ENCODE results near the gene GPR55. TPM values are rescaled to one million over a fixed set of nuclear protein-coding genes. Genes with fewer than 3 reads are reported as not detected.

The GPR55 gene
- total RNA-seq, 1 donor from 2014 or later: not detected

- H3K36me3 Mint-ChIP-seq: no peaks in the 10 kb centered on the region
- no peak for TF ChIP-seq CTCF (conservative IDR thresholded peaks at IDR 0.05)
- H3K27ac Mint-ChIP-seq: no peak overlapping the region
- DNase-seq (ENCODE audit: extremely low spot score, unreplicated experiment): no peak
- H3K9me3 Mint-ChIP-seq: no peaks in the 10 kb centered on the region
- H3K4me1 Mint-ChIP-seq (ENCODE audit: unreplicated experiment): peaks cover 8% of the 10 kb centered on the region
- peaks cover 9% of the 10 kb centered on the region for H3K27me3 Mint-ChIP-seq
- H3K4me3 Mint-ChIP-seq: no peak overlapping the region
Measured at GRCh38 chr2:230912724-230913123, 12.3 kb downstream of the GPR55 start.

- no peaks in the 10 kb centered on the region for H3K9me3 Mint-ChIP-seq
- no peak for DNase-seq (ENCODE audit: extremely low spot score, unreplicated experiment)
- no peak overlapping the region for H3K27ac Mint-ChIP-seq
- peaks cover 8% of the 10 kb centered on the region for H3K4me1 Mint-ChIP-seq (ENCODE audit: unreplicated experiment)
- H3K27me3 Mint-ChIP-seq: peaks cover 9% of the 10 kb centered on the region
- no peaks in the 10 kb centered on the region for H3K36me3 Mint-ChIP-seq
- TF ChIP-seq CTCF (conservative IDR thresholded peaks at IDR 0.05): no peak
- H3K4me3 Mint-ChIP-seq: no peak overlapping the region
Measured at GRCh38 chr2:230912046-230912445, 13.0 kb downstream of the GPR55 start.

- H3K4me1 Mint-ChIP-seq (ENCODE audit: unreplicated experiment): peaks cover 15% of the 10 kb centered on the region
- no peak for DNase-seq (ENCODE audit: extremely low spot score, unreplicated experiment)
Measured at GRCh38 chr2:230910546-230911177, 14.4 kb downstream of the GPR55 start.

DNA sequence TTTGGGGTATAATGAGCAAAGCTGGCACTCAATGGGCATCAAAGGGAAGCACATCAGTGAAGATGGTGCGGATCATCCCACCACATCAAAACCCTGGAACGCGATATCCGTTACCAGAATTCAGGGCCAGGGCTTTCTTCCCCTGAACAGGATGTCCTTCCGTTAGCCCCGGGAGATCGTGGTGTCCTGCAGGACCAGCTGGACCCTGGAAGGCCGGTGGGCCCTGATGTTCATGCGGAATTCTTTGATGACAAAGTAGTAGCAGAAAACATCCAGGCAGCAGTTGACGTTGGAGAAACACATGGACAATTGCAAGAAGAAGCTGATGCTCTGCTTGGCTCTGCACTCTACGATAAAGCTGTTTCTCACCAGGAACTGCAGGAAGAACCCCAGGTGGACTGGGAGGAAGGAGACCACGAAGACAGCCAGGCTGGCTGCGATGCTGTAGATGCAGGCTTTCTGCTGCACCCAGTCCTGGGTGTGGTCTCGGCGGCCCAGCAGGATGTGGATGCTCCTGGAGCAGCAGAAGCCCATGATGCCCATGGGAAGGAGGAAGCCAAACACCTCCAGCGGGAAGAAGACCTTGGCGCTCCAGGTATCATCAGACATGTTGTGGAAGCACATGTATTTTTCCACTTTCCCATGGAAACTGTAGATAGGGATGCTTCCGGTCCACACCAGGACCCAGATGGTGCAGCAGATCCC, 15.0 kb downstream of the GPR55 start:
- Mint-ChIP-seq H3K4me1 (ENCODE audit: unreplicated experiment) (peaks cover 15% of the 10 kb centered on the region), H3K4me3 (no peak overlapping the region), H3K36me3 (no peaks in the 10 kb centered on the region), H3K27me3 (peaks cover 15% of the 10 kb centered on the region), H3K27ac (no peak overlapping the region), H3K9me3 (no peaks in the 10 kb centered on the region)
- no peak for TF ChIP-seq CTCF (conservative IDR thresholded peaks at IDR 0.05)
- no peak for DNase-seq (ENCODE audit: extremely low spot score, unreplicated experiment)

More at GRCh38 chr2:230910546-230911177, 14.4 kb downstream of the GPR55 start:
- no peak for TF ChIP-seq CTCF (conservative IDR thresholded peaks at IDR 0.05)
- Mint-ChIP-seq H3K4me3 (no peak overlapping the region), H3K27ac (no peak overlapping the region), H3K9me3 (no peaks in the 10 kb centered on the region), H3K27me3 (peaks cover 15% of the 10 kb centered on the region), H3K36me3 (no peaks in the 10 kb centered on the region)

DNA sequence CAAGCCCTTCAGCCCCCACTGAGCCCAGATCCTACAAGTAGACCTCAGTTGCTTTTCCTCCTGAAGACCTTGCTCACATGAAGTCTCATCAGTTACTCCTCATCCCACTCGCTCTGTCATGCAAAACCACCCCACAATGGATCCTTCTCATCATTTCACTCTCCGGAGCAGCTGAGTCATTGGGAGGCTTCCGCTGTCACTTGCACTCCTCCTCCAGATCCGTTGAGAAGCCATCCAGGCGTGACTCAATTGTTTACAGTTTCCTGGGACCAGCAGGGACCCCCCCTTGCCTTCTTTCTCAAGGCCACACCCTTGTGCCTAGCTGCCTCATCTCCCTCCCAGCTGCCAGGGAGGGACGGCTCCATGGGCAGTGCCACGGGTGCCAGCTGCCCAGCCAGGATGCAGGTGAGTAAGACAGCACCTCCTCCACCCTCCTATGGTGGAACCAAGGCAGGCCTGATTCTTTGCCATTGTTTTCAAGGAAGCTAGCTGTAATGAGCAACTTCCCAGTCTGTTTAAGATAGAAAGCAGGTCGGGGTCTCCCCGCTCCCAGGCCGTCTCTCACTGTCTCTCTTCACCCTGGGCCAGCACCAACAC, 16.3 kb downstream of the GPR55 start:
- Mint-ChIP-seq H3K27me3 (peaks cover 12% of the 10 kb centered on the region), H3K9me3 (no peaks in the 10 kb centered on the region), H3K4me3 (no peak overlapping the region), H3K27ac (no peak overlapping the region), H3K4me1 (ENCODE audit: unreplicated experiment) (peaks cover 15% of the 10 kb centered on the region), H3K36me3 (no peaks in the 10 kb centered on the region)
- no peak for DNase-seq (ENCODE audit: extremely low spot score, unreplicated experiment)
- no peak for TF ChIP-seq CTCF (conservative IDR thresholded peaks at IDR 0.05)

All from type B pancreatic cell (in vitro differentiated cells).